ENCODE results near the gene ERC1.

ERC1 gene

DNA sequence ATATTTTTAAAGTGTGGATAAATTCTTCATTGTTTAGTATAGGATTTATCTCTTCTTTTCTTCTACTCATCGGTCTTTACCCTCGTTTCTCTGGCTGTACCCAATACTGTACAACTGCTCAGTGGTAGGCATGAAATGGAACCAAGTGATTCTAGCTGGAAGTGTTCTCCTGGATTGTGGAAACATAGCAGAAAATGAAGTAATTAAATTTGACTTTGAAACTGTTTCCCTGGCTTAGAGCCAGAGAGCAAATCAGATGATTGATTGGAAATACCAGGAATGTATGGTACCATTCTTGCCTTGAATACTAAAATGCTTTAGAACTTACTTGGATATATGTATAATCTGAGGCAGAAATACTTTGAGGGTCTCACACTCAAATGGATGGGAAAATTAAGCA, 292.3 kb downstream of the ERC1 start:
- H3K4me1 ChIP-seq (ENCODE audit: control insufficient read depth in 1 of 2, insufficient read depth in 1 of 2, low read depth in 1 of 2, low read length in 1 of 2) = peaks cover 13 to 14% of the 10 kb centered on the region in 2 experiments
- no peak for TF ChIP-seq CTCF (IDR thresholded peaks at IDR 0.05)
- no peaks in the 10 kb centered on the region for H3K9me3 ChIP-seq
- H3K4me3 ChIP-seq (ENCODE audit: low read depth in 1 of 2, low read length in 1 of 2) = no peak overlapping the region
- H3K27ac ChIP-seq = no peak overlapping the region
- no peaks in the 10 kb centered on the region for H3K27me3 ChIP-seq
- H3K36me3 ChIP-seq = no peaks in the 10 kb centered on the region

DNA sequence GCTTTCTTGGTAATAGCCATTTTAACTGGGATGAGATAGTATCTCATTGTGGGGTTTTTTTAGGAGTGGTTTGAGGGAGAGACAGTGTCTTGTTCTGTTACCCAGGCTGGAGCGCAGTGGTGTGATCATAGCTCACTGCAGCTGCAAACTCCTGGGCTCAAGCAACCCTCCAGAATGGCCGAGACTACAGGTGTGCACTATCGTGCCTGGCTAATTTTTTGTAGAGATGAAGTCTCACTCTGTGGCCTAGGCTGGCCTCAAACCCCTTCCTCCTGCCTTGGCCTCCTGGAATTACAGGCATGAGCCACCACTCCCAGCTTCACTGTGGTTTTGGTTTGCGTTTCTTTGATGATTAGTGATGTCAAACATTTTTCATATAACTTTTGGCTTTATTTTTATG, 293.6 kb downstream of the ERC1 start:
- Histone ChIP-seq H3K36me3 (no peaks in the 10 kb centered on the region), H3K27me3 (no peaks in the 10 kb centered on the region)
- no peak for TF ChIP-seq CTCF (IDR thresholded peaks at IDR 0.05)

DNA sequence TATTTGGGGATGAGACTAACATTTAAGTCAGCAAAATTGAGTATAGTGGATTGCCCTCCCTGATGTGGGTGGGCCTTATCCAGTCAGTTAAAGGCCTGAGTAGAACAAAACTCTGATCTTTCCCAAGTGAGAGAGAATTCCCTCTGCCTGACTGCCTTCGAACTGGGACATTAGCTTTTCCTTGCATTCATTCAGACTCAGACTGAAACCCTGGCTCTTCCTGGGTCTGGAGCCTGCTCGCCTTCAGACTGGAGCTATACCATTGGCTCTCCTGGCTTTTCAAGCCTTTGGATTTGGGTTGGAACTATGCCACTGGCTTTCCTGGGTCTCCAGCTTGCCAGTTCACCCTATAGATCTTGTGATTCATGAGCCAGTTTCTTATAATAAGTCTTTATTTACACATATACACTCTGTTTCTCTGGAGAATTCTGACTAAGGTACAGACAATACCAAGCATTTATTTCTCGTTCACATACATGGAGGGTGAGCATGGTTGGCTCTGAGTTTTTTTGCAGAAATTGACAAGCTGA, 296.5 kb downstream of the ERC1 start:
- H3K4me1 ChIP-seq (ENCODE audit: control insufficient read depth in 1 of 2, insufficient read depth in 1 of 2, low read depth in 1 of 2, low read length in 1 of 2) = peaks cover 27 to 29% of the 10 kb centered on the region in 2 experiments
- H3K36me3 ChIP-seq = no peaks in the 10 kb centered on the region
- H3K27ac ChIP-seq = no peak overlapping the region
- H3K9me3 ChIP-seq = no peaks in the 10 kb centered on the region
- no peak for TF ChIP-seq CTCF (IDR thresholded peaks at IDR 0.05)
- no peak overlapping the region for H3K4me3 ChIP-seq (ENCODE audit: low read depth in 1 of 2, low read length in 1 of 2)
- H3K27me3 ChIP-seq = no peaks in the 10 kb centered on the region

More for the DNA sequence above, 293.6 kb downstream of the ERC1 start:
- Histone ChIP-seq H3K27ac (no peak overlapping the region), H3K4me1 (ENCODE audit: control insufficient read depth in 1 of 2, insufficient read depth in 1 of 2, low read depth in 1 of 2, low read length in 1 of 2) (peaks cover 19 to 20% of the 10 kb centered on the region in 2 experiments), H3K9me3 (no peaks in the 10 kb centered on the region), H3K4me3 (ENCODE audit: low read depth in 1 of 2, low read length in 1 of 2) (no peak overlapping the region)

- no peaks in the 10 kb centered on the region for H3K27me3 ChIP-seq
- TF ChIP-seq CTCF (IDR thresholded peaks at IDR 0.05) = no peak
- no peaks in the 10 kb centered on the region for H3K36me3 ChIP-seq
- H3K4me3 ChIP-seq (ENCODE audit: low read depth in 1 of 2, low read length in 1 of 2) = no peak overlapping the region
- H3K27ac ChIP-seq = no peak overlapping the region
- no peaks in the 10 kb centered on the region for H3K9me3 ChIP-seq
- H3K4me1 ChIP-seq (ENCODE audit: control insufficient read depth in 1 of 2, insufficient read depth in 1 of 2, low read depth in 1 of 2, low read length in 1 of 2) = peaks cover 27 to 29% of the 10 kb centered on the region in 2 experiments
Measured at GRCh38 chr12:1288333-1288732, 297.3 kb downstream of the ERC1 start.

GRCh38 chr12:1289371-1290155, 298.5 kb downstream of the ERC1 start:
- Histone ChIP-seq H3K4me3 (ENCODE audit: low read depth in 1 of 2, low read length in 1 of 2) (peak overlapping the region; percentile 16 to 28), H3K27me3 (no peaks in the 10 kb centered on the region), H3K9me3 (no peaks in the 10 kb centered on the region), H3K27ac (peak overlapping the region; percentile 79), H3K4me1 (ENCODE audit: control insufficient read depth in 1 of 2, insufficient read depth in 1 of 2, low read depth in 1 of 2, low read length in 1 of 2) (peaks cover 27 to 29% of the 10 kb centered on the region in 2 experiments), H3K36me3 (no peaks in the 10 kb centered on the region)
- TF ChIP-seq CTCF (IDR thresholded peaks at IDR 0.05) = no peak
